ENCODE data around the gene LPP. TPM values are rescaled to one million over a fixed set of nuclear protein-coding genes. Genes with fewer than 3 reads are reported as not detected.

LPP gene
- total RNA-seq, 1 experiment from 2014 or later: 264 TPM

DNA sequence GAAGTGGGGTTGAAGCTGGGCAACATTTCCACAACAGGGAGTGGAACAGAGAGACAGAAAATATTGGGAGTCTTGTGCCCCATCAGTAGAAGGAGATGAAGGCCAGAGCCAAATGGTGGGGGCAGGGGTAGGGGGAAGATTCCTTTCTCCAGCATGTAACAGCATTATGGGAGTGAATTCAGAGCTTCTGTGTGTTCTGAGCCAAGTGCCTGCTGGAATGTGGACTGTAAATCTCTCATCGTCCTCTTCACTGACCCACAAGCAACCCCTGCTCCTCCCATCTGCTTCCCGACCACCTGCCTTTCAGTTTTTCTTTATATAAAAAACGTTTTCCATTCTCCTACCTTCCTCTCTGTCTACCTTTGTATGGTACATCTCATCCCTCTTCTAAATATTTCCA lies 673.6 kb downstream of the LPP start:
- no peak overlapping the region for H3K4me3 Mint-ChIP-seq (ENCODE audit: low read depth, unreplicated experiment)
- H3K4me1 Mint-ChIP-seq (ENCODE audit: low read depth, unreplicated experiment): no peaks in the 10 kb centered on the region
- CTCF ChIA-PET: no interaction called here
- H3K36me3 Mint-ChIP-seq (ENCODE audit: insufficient read depth, unreplicated experiment): no peaks in the 10 kb centered on the region
- no peaks in the 10 kb centered on the region for H3K9me3 Mint-ChIP-seq (ENCODE audit: low read depth, unreplicated experiment)
- BruUV-seq (replicated peaks): no TSS peak
- TF ChIP-seq, protein P1, sequence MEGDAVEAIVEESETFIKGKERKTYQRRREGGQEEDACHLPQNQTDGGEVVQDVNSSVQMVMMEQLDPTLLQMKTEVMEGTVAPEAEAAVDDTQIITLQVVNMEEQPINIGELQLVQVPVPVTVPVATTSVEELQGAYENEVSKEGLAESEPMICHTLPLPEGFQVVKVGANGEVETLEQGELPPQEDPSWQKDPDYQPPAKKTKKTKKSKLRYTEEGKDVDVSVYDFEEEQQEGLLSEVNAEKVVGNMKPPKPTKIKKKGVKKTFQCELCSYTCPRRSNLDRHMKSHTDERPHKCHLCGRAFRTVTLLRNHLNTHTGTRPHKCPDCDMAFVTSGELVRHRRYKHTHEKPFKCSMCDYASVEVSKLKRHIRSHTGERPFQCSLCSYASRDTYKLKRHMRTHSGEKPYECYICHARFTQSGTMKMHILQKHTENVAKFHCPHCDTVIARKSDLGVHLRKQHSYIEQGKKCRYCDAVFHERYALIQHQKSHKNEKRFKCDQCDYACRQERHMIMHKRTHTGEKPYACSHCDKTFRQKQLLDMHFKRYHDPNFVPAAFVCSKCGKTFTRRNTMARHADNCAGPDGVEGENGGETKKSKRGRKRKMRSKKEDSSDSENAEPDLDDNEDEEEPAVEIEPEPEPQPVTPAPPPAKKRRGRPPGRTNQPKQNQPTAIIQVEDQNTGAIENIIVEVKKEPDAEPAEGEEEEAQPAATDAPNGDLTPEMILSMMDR (IDR thresholded peaks at IDR 0.05; ENCODE audit: unreplicated experiment): no peak
- intact Hi-C loops (cut with micrococcal nuclease; ENCODE audit: unreplicated experiment): no loop called here
- no peaks in the 10 kb centered on the region for H3K27me3 Mint-ChIP-seq (ENCODE audit: unreplicated experiment)
- no peak overlapping the region for H3K27ac Mint-ChIP-seq (ENCODE audit: unreplicated experiment)
- DNase-seq: no peak

DNA sequence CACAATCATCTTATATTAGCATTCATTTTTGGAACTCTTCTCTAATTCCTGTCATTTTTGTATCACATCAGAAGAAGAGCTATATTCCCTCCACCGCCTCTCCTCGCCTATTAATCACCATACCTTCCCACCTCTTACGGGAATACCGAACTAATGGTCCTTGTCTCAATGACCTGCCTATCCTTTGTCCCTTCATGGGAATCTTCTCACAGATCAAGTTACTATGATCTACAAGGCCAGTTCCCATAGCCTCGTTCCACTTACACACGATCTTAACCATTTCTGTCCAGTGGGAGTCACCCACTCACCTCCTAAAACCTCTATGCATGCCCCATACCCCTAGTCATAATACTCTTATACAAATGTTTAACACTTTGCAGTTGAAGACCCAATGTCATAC lies 675.2 kb downstream of the LPP start:
- Mint-ChIP-seq H3K27me3 (ENCODE audit: unreplicated experiment) (no peaks in the 10 kb centered on the region), H3K36me3 (ENCODE audit: insufficient read depth, unreplicated experiment) (no peaks in the 10 kb centered on the region), H3K9me3 (ENCODE audit: low read depth, unreplicated experiment) (no peaks in the 10 kb centered on the region), H3K27ac (ENCODE audit: unreplicated experiment) (no peak overlapping the region), H3K4me1 (ENCODE audit: low read depth, unreplicated experiment) (no peaks in the 10 kb centered on the region), H3K4me3 (ENCODE audit: low read depth, unreplicated experiment) (no peak overlapping the region)
- BruUV-seq (replicated peaks): no TSS peak
- CTCF ChIA-PET: no interaction called here
- intact Hi-C loops (cut with micrococcal nuclease; ENCODE audit: unreplicated experiment): no loop called here
- no peak for DNase-seq
- TF ChIP-seq, protein P1 (IDR thresholded peaks at IDR 0.05; ENCODE audit: unreplicated experiment): no peak

DNA sequence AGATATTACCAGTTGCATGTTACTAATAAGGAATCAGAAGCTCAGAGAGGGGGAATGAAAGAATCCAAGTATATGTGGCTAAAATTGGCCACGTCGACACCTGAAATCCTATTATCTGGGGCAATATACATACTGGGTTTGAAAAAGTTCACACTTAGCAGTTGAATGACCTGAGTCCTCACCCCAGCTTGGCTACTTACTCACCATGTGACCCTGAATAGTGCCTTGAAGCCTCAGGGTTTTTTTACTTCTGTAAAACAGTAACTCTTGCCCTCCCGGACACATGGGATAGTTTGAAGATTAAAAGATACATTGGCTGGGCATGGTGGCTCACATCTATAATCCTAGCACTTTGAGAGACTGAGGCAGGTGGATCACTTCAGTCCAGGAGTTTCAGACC lies 675.6 kb downstream of the LPP start:
- no peak for DNase-seq
- Mint-ChIP-seq H3K4me3 (ENCODE audit: low read depth, unreplicated experiment) (no peak overlapping the region), H3K27me3 (ENCODE audit: unreplicated experiment) (no peaks in the 10 kb centered on the region), H3K9me3 (ENCODE audit: low read depth, unreplicated experiment) (no peaks in the 10 kb centered on the region), H3K27ac (ENCODE audit: unreplicated experiment) (no peak overlapping the region), H3K4me1 (ENCODE audit: low read depth, unreplicated experiment) (no peaks in the 10 kb centered on the region), H3K36me3 (ENCODE audit: insufficient read depth, unreplicated experiment) (no peaks in the 10 kb centered on the region)
- CTCF ChIA-PET: interaction anchor here (1.9 kb wide), 1 partner anchor 125 kb away, joined by 6 read pairs; no protein-coding TSS in a partner anchor
- intact Hi-C loops (cut with micrococcal nuclease; ENCODE audit: unreplicated experiment): no loop called here
- no TSS peak for BruUV-seq (replicated peaks)
- TF ChIP-seq, protein P1 (IDR thresholded peaks at IDR 0.05; ENCODE audit: unreplicated experiment): no peak

DNA sequence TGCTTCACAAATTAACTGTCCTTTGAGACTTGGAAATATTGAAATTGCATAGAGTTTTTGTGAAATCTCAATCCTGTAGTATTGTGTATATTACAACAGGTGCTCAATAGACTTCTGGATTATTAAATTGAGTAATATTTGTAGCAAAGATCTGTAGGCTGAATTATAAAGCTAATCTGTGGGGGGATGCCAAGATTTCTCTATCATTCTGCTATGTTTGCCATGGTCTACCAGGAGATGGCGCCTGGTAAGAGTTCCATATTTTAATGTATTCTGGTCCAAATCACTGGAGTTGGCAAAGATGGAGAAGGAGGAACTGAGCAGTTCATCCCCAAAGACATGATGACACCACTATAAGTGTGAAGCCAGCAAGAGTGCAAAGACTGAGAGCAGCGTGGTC lies 676.9 kb downstream of the LPP start:
- Mint-ChIP-seq H3K9me3 (ENCODE audit: low read depth, unreplicated experiment) (no peaks in the 10 kb centered on the region), H3K27me3 (ENCODE audit: unreplicated experiment) (no peaks in the 10 kb centered on the region), H3K4me3 (ENCODE audit: low read depth, unreplicated experiment) (no peak overlapping the region), H3K4me1 (ENCODE audit: low read depth, unreplicated experiment) (no peaks in the 10 kb centered on the region), H3K36me3 (ENCODE audit: insufficient read depth, unreplicated experiment) (no peaks in the 10 kb centered on the region), H3K27ac (ENCODE audit: unreplicated experiment) (no peak overlapping the region)
- intact Hi-C loops (cut with micrococcal nuclease; ENCODE audit: unreplicated experiment): loop anchor here (1.0 to 5.0 kb wide), 2 partner anchors 123 to 1089 kb away; no protein-coding TSS in a partner anchor
- TF ChIP-seq, protein P1 (IDR thresholded peaks at IDR 0.05; ENCODE audit: unreplicated experiment): peak; percentile 40
- peak; percentile 10 for DNase-seq
- CTCF ChIA-PET: interaction anchor here (1.9 kb wide), 1 partner anchor 123 kb away, joined by 6 read pairs; no protein-coding TSS in a partner anchor
- BruUV-seq (replicated peaks): no TSS peak
